ENCODE measurements around the gene SEMA5A.

Gene SEMA5A

DNA sequence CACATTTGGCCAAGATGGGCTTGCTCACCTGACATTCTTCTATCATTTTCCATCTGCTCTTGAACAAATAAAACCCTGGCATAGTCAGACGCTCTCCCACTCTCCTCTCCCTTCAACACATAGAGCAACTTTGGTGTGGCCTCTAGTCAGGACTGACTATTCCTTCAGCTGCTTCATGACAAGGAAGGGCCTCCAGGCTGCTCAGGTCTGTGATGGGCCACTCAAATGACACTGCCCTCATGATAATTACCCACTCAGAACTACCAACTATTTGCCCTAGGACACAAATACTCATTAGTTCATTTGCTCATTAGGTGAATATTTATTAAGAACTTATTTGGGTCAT lies 376.3 kb downstream of the SEMA5A start:
- DNase-seq (ENCODE audit: low read depth), result no peak

DNA sequence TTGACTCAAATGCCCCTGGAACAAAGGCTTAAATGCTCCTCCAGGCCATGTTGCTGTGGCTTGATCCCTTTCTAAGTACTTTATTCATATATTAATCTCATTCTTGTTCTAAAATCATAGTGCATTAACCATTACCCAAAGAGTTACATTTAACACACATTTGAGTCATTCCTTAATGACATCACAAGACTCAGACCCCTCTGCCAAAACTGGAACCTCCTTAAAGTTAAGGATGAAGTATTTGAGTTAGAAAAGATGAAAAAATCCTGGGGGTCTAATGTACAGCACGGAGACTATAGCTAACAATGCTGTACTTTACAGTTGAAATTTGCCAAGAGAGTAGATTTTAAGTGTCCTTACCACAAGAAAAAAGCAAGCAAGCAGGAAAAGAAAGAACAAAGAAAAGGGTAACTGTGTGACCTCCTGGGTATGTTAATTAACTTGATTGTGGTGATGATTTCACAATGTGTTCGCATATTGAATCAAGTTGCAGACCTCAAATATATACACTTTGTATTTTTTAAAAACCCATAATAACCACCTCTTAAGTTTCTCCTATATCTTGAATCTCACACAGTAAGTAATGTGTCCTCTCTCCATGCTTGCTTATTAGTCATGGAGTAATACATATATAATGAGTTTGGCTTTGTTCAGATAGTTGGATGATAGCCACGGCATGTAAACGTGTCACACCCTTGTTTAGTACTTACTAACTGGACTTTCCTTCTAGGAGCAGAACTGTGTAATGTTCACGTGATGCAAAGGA lies 376.9 kb downstream of the SEMA5A start:
- no peak for DNase-seq (ENCODE audit: low read depth)

DNA sequence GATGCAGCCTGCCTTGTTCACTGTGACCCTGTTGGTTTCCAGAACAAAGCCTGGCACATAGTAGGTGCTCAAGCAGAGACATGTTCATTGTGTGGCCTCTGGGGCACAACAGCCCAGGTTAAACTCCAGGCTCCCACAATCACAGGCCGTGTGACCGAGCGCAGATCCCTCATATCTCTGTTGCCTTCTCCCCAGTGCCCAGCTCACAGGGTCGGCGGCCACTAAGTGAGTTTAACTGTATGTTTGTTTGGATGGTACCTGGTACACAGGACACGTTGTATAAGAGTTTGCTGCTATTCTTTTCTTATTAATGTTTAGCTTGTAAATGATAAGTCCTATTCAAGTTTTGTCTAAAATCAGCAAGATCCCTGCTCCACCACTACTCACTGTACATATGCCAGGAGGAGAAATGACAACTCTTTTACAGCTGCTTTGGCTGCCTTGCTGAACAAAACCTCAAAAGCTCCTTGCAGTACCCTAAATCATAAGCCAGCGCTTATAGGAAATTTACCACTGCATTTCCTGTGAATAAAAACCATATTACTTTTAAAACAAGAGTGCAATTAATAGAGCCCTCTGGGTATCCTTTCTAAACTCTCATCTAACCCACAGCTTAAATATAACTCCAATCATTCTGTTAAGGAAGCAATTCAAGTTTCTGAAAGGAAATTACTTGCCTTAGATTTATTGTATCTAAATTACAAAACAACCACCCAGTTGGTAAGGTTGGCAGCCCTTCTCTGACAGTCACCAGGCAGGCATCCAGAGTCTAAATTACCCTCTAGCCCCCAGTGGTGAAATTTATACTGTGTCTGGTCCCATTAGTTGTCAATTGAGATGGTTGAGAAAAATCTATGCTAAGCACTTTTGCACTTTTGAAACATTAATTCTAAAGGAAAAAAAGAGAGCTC lies 379.4 kb downstream of the SEMA5A start:
- peak; percentile 54 for DNase-seq (ENCODE audit: low read depth)

DNA sequence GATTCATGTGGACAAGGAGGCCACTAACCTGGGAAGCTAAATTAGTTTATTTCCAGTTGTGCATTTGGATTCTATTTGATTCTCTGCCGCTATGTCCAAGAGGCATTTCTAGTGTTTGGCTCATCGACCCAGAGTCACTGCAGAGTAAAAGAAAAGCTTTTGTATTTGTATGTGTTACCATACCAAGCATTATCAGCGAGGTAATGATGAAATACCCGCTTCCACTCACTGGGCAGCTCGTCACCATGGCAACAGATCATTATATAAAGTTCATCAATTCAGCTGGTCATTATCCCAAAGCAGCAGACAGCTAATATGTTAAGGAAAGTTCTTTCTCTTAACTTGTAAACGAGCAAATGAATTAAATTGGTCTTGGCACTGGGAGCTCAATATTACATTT lies 380.3 kb downstream of the SEMA5A start:
- DNase-seq (ENCODE audit: low read depth), result no peak

DNA sequence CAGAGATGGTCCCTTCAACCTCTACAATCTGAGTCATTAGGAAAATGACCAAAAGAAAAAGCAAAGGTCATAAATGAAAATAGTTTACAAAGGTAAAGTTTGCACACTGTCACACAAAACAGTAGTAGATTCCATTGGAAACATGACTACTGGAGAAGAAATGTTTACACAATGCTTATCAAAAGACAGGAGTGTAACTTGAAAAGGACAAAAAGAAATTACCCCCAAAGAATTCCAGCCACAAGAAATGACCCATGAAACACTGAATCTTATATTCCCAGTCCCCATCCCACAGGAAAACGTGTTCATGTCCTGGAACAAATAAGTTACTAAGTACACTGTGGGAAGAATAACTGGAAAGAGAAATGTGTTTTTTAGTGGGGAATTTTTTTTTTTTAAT lies 385.1 kb downstream of the SEMA5A start:
- DNase-seq (ENCODE audit: low read depth), result no peak

- DNase-seq (ENCODE audit: low read depth), result no peak
These were observed 388.1 kb downstream of the SEMA5A start for GRCh38 chr5:9157811-9158210.

DNA sequence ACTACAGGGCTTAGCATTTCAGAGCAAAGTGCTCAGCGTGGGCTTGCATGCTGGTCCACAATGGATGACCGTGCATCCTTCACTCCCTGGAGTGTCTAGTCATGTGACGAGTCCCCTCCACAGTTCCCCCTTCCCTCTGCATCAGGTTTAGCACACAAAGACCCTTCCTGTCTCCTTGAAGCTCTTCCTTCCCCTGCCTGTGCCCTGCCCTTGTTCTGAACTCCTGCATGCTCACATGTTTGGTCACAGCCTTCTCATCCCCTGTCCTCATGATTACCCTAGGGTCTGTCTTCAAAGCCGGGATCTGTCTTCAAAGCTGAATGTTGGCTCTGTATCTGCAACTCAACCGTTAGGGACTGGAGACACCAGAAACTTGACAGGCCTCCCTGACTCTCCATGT lies 388.9 kb downstream of the SEMA5A start:
- no peak for DNase-seq (ENCODE audit: low read depth)

- DNase-seq (ENCODE audit: low read depth), result peak; percentile 81
These were observed 389.6 kb downstream of the SEMA5A start for GRCh38 chr5:9156282-9156681.

GRCh38 chr5:9151684-9152427 lies 394.0 kb downstream of the SEMA5A start:
- DNase-seq (ENCODE audit: low read depth), result peak; percentile 49

- peak; percentile 81 for DNase-seq (ENCODE audit: low read depth)
These were observed 395.9 kb downstream of the SEMA5A start for GRCh38 chr5:9149988-9150387.

GRCh38 chr5:9148242-9148641 lies 397.6 kb downstream of the SEMA5A start:
- peak; percentile 39 for DNase-seq (ENCODE audit: low read depth)

- no peak for DNase-seq (ENCODE audit: low read depth)
These were observed 405.2 kb downstream of the SEMA5A start for GRCh38 chr5:9140711-9141110.

DNA sequence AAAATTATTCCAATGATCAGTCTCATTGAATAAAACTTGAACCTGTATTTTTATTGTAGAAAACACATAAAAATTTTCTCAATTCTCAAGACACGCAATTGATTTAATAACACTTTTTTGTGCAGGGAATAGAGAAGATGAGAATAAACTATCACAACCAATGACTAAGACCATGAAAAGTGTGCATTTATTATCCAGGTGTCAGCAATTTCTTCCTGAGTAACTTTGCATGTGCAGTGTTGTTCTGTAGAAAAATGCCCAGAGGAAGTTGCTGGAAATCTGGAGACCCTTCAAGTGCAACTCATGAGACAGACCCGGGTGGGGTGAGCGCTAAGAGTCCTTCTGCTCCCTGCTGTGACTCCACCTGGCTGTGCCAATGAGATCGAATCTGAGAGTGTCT lies 405.7 kb downstream of the SEMA5A start:
- no peak for DNase-seq (ENCODE audit: low read depth)

- peak; percentile 31 for DNase-seq (ENCODE audit: low read depth)
These were observed 406.5 kb downstream of the SEMA5A start for GRCh38 chr5:9139344-9139743.

GRCh38 chr5:9128136-9128535 lies 417.7 kb downstream of the SEMA5A start:
- no peak for DNase-seq (ENCODE audit: low read depth)

DNA sequence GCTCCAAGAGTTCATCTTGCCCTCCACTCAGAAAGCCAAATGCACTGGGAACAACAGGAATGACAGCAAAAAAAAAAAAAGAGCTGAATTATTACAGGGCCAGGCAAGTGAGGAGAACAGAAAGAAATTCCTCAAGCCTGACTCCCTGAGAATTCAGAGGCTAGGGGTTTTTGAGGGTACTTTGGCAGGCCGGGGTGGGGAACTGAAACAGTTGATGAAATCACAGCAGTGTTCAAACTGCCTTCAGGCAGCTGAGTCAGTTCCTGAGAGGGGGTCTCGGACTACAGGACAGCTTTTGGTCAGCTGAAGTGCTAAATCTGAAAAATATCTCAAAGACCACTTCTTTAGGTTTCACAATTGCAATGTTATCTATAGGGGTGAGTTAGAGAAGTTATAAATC lies 419.4 kb downstream of the SEMA5A start:
- peak; percentile 21 for DNase-seq (ENCODE audit: low read depth)

DNA sequence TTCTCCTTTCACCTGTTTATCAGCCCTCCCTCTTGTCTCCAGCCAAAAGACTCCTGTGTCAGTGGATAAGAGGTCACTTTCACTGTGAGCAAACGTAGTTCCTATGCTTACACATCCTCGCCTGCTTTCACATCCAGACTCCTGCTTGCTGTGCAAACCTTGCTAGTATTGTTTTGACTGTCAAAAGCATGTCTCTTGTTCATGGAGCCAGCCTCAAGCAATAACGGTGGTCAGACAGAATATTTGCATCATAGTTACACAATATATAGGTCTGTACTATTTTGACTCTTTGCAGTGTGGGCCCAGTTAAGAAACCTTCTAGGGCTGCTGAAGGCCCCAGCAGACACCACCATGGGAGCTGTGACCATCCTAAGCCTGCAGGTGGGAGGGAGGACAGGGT lies 420.0 kb downstream of the SEMA5A start:
- DNase-seq (ENCODE audit: low read depth), result no peak

DNA sequence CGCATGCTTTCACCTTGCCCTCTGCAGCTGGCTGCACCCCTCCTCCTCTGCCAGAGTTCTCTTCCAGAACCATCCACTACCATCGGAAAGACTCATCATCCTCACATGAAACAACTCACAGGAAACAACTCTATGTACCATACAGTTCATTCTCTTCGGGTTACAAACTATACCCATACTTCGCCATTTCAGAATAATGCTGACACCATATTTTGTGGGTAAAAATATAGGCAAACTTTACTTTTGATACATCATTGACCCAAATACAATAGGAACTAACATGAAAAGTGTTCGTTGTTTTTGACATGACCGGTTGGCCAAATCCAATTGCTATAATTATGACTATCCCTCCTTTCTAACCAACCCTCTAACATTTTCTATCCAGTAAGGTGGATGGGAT lies 421.0 kb downstream of the SEMA5A start:
- no peak for DNase-seq (ENCODE audit: low read depth)

DNA sequence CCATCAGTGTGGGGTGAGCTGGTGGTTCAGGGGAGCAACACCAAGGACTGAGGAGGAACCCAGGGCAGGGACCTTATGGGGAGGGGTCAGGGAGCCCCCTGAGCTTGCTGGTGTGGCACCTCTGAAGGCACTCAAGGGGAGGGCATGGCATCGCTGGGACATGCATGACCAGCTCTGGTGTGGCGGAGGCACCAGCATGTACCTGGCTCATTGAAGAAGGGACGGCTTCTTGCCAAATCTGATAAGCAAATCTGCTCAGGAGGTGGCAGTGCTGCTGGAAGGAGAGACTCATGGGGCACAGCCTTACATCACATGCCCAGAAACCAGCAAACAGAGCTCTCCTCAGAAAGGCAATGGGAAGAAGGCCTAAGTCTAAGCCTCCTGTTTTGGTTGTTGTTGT lies 421.8 kb downstream of the SEMA5A start:
- DNase-seq (ENCODE audit: low read depth), result no peak

DNA sequence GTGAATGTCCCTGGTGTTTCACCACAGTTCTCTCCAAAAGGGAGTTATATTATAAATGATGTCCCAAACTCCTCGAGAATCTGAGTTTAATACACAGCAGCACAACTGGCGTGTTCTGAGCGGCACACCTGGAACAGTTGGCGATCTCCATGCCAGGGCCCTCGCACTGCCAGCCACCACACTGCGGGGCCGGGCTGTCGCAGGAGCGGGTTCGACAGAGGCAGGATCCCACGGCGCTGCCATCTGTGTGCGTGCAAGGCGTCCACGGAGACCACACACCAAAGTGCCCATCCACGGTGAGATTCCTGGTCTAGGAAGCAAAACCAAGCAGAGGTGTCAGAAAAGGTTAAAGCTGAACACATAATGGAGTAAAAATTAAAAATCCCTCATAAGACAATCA lies 423.3 kb downstream of the SEMA5A start:
- DNase-seq (ENCODE audit: low read depth), result no peak

DNA sequence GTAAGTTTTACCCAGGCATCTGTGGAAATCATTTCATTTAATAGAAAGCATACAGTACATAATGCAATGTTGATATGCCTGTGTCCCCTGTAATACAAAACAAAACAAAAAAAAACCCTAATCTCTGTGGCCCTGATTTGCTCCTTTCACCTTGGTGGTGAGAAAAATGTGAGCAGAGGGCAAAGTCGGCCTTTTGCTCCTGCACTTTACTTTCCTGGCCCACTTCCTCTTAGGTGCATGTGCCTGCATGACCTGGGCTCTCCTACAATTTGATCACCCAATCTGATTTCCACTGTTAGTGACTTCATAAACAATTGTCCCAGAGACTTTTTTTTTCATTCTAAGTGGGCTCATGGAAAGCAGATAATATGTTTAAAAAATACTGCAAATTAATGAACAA lies 424.3 kb downstream of the SEMA5A start:
- DNase-seq (ENCODE audit: low read depth), result no peak

GRCh38 chr5:9118852-9119251 lies 427.0 kb downstream of the SEMA5A start:
- no peak for DNase-seq (ENCODE audit: low read depth)

DNA sequence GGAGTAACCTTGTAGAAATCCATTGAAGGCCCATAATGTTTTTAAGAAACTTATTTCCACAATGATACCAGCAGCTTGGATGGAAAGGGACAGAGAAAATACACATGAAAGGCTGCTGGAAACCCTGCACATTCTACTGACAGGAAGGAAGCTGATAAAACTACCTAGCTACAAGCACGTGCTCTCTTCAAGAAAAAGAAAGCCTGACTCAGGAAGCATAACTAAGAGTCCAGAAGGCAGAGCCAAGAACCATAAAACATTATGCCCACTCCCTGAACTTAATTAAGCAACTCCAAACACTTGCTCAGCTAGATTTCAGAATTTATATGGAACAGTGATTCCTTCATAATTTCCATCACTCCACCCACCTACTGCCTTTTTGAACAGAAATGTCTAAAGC lies 430.8 kb downstream of the SEMA5A start:
- DNase-seq (ENCODE audit: low read depth), result peak; percentile 26

Measured in EH (cell line).